ENCODE data around the gene TTC9. TPM values are rescaled to one million over a fixed set of nuclear protein-coding genes. Genes with fewer than 3 reads are reported as not detected.
A peak's percentile ranks its signal among the peaks of the same experiment; 100 is the strongest.

The TTC9 gene
- total and polyA plus RNA-seq, 9 of the 15 experiments (the other 6 are each of a cell fraction or from before 2014, with no cell fraction given): 0.07 TPM; not detected in 8

GRCh38 chr14:70600382-70601157 lies 41.1 kb upstream of the TTC9 start, which contains the start of gene MED6 (continued):
- TF ChIP-seq TSHZ1 (CRISPR knock-in tag; IDR thresholded peaks at IDR 0.05): no peak
- peak; percentile 37; the same call in 1 of the 2 replicates for TF ChIP-seq ZNF384 (IDR thresholded peaks at IDR 0.05; ENCODE audit: low read depth, low read length)
- TF ChIP-seq BACH1 (tag; IDR thresholded peaks at IDR 0.05): no peak
- no peak for TF ChIP-seq NFATC3 (IDR thresholded peaks at IDR 0.05)
- TF ChIP-seq ZNF280B (CRISPR knock-in tag; IDR thresholded peaks at IDR 0.05): no peak
- peak; percentile 49 for TF ChIP-seq PRDM10 (IDR thresholded peaks at IDR 0.05; ENCODE audit: partially characterized antibody)
- TF ChIP-seq SUPT5H (IDR thresholded peaks at IDR 0.05): peak; percentile 76
- TF ChIP-seq MAZ (CRISPR knock-in tag; conservative IDR thresholded peaks at IDR 0.05 in 1 of 2, IDR thresholded peaks at IDR 0.05 in 1 of 2): no peak
- peak; percentile 66 for TF ChIP-seq NFRKB (IDR thresholded peaks at IDR 0.05; ENCODE audit: low read depth)
- no peak for TF ChIP-seq ATF4 (CRISPR knock-in tag; IDR thresholded peaks at IDR 0.05)
- TF ChIP-seq DIDO1 (tag; IDR thresholded peaks at IDR 0.05; ENCODE audit: low read depth): 0 out of 2 replicates have a peak, but pooled peaks have one; percentile 53
- no peak for TF ChIP-seq HDAC6 (IDR thresholded peaks at IDR 0.05; ENCODE audit: low read depth, low read length)
- no peak for TF ChIP-seq CEBPG (CRISPR knock-in tag; IDR thresholded peaks at IDR 0.05)
- no peak for TF ChIP-seq CEBPG (tag; conservative IDR thresholded peaks at IDR 0.05 in 1 of 2, IDR thresholded peaks at IDR 0.05 in 1 of 2)
- TF ChIP-seq ZNF165 (CRISPR knock-in tag; IDR thresholded peaks at IDR 0.05; ENCODE audit: borderline replicate concordance): no peak
- no peak for TF ChIP-seq NONO (IDR thresholded peaks at IDR 0.05; ENCODE audit: low read depth in 2 of 2, low read length in 1 of 2)
- peak; percentile 40 for TF ChIP-seq TAF9B (IDR thresholded peaks at IDR 0.05; ENCODE audit: partially characterized antibody)
- TF ChIP-seq NELFE (IDR thresholded peaks at IDR 0.05; ENCODE audit: insufficient read depth, insufficient read length): no peak
